SK-N-DZ (cell line): ENCODE results near the gene SARM1.

Source experiments
- DNase-seq: peaks from one replicate; pipeline ENCODE4 v3.0.0-alpha.2; 2015; ENCODE audit warnings: low spot score

SARM1 gene

DNA sequence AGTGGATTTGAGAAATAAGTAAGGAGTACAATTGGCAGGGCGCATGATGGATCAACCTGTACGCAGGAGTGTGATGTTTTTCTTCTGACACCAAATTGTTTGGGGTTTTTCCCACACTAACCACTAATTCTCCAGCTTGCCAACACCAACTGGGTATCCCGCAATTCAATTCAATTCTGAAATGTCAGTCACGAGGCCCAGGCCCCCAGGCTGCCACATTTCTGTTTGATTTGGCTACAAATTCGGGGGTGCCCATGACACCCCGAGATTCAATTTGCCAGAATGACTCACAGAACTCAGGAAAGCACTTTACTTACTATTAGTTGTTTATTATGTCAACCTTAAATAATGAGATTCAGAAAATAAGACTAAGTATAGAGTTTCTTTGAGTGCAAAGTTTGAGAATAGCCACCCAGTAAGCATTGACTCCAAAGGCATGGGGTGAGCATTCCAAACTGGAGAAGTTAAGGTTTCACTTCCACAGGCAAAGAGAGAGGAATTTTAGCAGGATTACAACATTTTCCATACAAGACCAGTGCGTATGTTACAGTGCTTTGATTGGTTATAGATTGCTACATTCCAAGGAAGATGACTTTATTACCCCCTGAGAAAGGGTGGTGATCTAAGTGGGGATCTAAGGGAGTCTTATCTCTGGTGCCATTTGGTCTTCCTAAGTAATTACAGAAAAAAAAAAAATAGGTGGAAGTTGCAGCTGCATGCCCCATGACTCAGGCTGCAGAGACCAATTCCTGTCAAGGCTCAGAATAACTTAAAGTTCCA is 23.0 kb downstream of the SARM1 start:
- DNase-seq, result no peak

DNA sequence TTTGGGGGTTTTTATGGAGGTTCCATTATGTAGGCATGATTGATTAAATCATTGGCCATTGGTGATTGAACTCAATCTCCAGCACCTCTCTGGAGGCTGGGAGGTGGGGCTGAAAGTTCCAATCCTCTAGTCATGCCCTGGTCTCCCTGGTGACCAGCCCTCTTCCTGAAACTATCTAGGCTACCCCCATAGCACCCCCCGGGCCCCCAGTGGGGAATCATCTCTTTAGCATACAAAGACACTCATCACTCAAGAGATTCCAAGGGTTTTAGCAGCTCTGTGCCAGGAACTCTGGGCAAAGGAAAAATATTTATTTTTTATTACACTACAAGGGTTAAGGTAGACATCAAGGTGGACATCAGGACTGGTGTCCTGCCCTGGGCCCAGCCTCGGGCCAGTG is 23.9 kb downstream of the SARM1 start:
- DNase-seq, result no peak

DNA sequence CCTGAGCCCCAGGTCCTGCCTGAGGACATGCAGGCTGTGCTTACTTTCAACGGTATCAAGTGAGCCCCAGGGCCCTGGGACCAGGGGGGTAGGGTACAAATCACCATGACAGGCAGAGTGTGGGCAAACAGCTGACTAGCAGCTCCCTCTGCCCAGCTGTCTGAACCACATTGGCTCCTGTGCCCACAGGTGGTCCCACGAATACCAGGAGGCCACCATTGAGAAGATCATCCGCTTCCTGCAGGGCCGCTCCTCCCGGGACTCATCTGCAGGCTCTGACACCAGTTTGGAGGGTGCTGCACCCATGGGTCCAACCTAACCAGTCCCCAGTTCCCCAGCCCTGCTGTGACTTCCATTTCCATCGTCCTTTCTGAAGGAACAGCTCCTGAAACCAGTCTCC is 24.5 kb downstream of the SARM1 start:
- DNase-seq, result no peak

DNA sequence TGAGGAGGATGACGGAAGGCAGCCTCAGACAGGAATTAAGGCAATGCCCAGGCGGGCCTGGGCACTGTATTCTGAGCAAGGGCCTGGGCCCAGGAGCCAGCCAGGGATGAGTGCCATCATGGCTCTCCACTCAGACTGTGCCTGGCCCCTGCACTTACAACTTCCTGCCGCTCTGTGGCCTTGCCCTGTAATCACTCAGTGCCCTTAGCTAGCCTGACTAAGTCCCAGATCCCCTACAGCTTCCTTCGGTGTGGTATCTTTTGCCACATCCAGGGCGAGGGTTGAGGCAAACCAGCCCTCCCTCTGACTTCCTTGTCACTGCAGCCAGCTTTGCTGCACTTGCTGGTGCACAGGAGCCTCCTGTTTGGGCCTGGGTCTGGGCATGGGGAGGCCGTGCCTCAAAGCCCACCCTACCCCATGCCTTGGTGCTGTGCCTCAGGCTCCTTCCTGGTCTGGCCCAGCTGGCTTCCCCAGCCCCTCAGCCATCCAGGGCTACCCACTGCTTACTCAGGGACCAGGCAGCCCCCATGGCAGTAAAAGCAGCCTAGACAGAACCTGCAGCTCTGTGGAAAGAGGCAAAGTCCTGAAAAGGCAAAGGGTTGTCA is 25.2 kb downstream of the SARM1 start:
- no peak for DNase-seq

DNA sequence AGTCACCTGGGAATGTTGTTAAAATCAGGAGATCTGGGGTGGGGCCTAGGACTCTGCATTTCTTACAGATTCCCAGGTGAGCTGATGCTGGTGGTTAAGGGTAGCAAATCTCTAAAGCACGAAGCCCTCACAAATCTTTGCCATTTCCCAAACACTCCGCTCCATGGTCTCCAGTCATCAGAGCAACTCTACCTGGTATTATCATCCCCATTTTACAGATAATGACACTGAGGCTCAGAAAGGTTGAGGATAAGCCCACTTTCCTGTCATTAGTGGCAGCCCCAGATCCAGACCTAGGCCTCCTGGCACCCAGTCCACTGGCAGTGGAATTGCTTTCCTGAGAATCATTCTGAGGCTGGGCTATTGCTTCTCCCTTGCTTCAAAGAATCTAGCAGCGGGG is 25.8 kb downstream of the SARM1 start:
- no peak for DNase-seq

DNA sequence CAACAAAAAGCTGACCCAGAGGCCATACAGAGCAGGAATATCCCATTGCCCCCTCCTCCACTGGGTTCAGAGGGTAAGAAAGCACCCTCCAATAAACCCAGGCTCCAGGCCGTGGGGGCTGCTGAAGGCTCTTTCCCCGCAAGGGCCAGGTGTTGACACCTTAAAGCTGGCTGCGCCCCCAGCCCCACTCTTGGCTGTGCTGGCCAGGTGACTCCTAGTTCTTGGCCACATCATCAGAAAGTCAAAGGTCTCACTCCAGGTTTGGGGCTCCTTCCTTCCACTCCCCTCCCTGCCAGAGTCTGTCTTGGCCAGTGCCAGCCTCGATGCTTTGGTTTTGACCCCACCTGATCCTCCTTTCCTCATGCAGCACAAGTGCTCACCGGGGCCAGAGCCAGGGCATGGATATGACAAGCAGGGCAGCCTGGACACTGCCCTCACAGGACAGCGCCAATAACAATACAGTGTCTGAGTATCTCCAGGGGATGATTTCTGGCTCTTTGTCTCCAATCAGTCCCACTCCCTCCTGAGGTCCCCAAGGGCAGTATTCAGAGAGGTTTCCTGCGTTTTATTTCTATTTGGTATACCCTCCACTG is 26.3 kb downstream of the SARM1 start:
- DNase-seq, result no peak

DNA sequence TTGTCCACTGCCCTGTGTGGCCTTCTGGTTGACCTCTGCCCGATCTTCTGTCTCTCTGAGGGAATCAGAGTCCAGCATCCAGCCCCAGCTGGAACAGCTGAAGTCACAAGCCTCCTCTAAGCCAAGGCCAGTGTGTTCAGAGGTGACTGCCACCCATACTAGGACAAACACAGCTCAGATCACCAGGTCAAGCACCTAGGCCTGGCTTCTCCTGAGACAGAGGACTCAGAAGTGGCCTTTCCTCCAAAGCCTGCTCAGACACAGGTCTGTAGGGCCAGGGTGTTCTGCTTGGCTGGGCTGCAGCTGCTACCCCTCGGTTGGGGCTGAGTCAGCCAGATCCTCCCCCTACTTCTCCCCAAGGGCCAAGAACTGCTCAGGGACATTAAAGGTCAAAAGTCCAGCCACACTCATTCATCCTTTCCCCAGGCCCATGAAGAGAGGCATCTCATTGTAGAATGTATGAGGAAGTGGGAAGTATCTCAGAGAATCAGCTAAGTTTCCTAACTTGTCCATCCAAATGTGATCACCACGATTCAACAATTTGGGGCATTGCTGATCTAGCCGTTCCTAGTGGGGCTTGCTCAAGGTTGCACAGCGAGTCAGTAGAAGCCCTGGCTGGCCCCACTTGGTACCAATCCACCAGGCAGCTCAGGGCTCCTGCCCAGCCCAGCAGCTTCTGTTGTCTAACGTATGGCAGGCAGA is 26.9 kb downstream of the SARM1 start:
- no peak for DNase-seq

DNA sequence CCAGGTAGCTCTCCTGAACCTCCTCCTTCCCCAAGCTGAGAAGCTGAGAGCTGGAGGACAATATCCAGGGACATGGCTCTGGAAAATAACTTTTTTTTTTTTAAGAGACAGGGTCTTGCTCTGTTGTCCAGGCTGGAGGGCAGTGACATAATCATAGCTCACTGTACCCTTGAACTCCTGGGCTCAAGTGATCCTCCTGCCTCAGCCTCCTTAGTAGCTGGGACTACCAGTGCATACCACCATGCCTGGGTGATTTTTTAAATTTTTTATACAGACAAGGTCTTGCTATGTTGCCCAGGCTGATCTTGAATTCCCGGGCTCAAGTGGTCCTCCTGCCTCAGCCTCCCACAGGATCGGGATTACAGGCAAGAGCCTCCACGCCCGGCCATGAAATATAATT is 28.3 kb downstream of the SARM1 start:
- DNase-seq, result no peak

DNA sequence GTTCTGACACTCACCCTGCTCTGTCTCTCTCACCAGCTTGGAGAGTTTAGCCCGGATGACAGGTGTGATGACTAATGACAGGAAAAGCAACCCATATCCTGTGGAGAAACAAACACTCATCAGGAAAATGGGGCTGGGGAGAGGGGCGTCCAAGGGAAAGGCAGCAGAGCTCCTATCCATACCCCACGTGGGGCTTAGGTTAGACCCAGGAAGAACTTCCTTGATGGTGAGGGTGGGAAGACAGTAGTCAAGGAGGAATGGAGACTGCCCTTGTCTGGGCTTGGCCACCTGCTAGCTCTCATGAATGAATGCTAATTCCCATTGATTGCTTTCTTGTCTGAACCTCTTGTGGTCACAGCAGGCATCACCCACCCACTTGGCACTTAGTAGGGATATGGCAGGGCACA is 30.7 kb downstream of the SARM1 start:
- no peak for DNase-seq

DNA sequence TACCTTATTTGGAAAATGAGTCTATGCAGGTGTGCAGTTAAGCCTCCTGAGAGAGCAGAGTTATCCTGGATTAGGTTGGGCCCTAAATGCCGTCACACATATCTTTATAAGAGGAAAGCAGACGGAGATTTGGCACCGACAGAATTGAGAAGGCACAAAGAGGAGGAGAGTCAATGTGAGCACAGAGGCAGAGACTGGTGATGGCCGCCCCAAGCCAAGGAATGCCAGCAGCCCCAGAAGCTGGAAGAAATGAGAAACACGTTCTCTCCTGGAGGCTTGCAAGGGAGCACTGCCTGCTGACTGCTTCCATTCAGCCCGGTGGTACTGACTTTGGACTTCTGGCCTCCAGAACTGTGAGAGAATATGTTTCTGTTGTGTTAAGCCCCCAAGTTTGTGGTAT is 31.4 kb downstream of the SARM1 start:
- no peak for DNase-seq

DNA sequence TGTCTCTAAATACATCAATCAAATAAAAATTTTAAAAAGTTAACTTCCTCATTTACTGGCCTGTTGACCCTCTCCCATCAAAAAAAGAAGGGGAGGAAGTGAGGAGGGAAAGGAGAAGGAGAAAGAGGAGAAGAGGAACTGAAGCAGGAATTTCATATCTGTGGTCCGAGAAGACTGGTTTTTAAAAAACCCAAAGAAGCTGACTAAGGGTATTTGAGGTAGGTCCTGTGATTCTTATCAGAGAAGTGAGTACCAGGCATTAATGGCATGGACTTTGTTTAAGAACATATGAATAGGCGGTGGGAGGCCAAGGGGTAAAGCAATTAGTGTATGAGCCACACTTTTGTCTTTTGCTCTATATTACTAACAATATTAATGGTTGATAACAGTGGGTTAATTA is 32.5 kb downstream of the SARM1 start:
- DNase-seq, result no peak

DNA sequence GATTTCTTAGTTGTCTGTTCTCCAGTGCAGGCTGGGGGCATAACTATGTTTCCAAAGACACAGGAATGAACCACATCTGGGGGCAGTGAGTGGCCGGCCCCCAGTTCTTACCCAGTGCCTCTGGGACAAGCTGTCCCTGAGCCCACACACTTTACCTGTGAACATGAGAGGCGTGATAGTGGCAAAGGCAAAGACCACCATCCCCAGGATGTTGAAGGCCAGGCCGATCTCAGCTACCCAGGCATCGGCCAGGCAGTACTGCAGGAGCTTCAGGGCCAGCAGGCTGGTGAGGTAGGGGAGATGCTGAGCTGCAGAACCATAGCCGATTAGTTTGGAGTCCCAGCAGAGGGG is 32.9 kb downstream of the SARM1 start:
- DNase-seq, result no peak

DNA sequence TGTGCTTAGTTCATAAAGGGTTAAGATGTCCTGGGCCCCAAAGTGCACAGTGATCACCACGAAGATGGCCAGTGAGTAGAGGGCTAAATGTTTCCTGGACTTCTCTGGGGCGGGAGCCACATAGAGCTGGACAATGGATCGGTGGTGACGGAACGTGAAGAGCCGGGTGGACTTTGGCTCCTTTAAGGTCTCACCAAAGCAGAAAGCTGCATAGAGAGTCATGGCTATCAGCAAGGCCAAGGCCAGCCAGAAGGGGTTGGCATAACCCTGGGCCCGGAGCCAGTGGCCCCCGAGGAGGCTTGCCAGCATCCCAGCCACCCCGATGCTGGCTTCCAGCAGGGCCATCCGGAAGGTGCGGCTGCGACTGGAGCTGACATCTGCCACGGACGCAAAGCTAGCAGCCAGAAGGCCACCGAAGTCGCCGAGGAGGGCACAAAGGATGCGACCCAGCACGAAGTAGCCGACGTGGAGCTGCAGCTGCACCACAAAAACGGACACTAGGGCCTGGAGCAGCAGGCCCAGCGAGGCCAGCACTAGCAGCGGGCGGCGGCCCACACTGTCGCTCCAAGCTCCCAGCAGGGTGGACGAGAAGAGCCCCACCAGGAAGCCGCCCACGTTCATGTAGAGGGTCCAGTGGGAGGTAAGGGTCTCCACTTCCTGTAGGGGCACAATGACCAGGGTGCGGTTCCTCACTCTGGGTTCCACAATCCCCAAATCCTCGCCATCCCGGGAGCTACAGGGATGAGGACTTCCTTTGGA is 33.5 kb downstream of the SARM1 start:
- no peak for DNase-seq

DNA sequence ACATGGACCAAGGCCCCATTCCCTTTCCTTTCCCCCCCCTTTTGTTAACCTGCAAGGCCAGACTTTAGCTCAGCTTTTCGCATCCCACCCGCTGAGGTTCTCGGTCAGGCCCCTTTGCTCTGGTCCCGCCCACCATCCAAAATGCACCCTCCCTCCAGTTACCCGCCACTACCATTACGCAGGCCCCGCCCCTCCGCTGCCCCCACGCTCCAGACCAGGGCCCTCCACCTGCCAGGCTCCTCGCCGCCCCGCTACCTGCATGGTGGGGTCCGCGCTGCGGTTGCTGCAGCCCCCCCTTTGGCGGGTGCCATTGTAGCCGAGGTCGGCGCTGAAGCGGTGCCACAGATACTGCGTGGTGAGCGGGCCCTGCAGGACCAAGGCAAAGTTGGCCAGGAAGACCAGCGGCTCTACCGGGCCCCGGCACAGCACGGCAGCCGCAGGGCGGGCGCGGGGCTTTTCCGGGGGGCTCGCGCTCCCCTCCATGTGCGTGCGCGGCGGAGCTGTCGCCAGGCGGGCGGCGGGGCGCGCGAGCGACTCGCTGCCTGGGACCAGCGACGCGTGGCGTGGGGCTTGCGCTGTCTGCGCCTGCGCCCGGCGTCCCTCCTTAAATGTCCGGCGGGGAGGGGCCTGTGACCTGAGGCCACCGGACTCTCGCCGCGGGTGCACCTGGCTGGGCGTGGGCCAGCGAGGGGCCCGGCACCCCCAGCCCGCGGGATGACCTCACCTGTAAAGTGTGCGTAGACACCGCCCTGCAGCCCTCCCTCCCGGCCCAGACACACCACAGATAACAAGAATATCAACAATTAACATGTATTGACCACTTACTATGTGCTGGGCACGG is 34.4 kb downstream of the SARM1 start, which contains the start of gene SLC46A1:
TSS of gene SLC46A1 (minus strand) at position 581 of the 841 bp plus-strand sequence. CDS start at position 483, 98 bp downstream.
- peak; percentile 76 for DNase-seq

DNA sequence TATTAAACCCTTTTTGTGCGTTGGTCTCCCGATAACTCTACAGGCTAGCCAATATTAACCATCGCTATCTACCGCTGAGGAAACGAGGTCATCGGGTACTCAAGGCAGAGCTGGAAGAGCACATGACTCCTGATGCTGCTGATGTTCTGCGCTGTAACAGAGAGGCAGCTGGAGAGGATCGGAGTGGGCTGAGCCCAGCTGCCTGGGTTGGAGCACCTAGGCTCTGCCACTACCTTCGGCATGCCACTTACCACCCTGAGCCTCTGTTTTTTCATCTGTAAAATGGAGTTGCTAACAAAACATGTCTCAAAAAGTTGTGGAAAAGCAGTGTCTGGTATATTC is 35.0 kb downstream of the SARM1 start:
- peak; percentile 58 for DNase-seq

DNA sequence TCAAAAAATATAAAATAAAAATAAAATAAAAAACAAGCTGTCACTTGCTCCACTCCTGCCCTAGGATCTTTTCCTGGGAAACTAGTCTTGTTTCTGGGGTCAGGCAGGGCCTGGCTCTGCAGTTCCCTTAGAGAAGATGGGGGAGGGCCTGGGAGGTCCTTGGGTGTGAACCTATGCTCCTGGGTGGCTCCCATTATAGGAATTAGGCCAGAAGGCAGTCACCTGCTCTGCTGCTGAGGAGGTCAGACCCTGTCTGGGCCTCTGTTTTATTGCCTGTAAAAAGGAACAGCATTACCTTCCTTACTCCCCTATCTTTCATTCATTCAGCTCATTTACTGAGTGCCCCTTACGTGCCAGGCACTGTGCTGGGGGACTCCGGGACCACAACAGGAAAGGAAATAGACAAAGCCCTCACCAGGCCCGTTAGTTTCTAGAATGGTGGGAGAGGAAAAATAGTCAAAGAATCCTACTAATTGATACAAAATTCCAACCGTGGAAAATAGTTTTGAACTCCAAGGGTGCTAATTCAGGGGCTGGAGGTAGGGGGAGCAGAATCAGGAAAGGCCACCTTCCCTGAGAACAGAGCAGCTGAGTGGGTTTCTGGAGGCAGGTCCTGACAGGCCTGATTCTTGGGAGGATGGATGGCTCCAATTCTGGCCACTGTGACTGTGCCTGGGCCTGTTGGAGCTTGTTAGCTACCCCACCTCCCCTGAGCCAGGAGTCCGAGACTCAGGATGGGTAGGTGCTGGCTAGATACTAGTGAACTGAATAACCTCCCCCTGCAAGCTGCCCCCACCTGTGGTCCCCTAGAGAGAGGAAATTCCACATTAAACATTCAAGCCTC is 35.9 kb downstream of the SARM1 start:
- DNase-seq, result no peak

DNA sequence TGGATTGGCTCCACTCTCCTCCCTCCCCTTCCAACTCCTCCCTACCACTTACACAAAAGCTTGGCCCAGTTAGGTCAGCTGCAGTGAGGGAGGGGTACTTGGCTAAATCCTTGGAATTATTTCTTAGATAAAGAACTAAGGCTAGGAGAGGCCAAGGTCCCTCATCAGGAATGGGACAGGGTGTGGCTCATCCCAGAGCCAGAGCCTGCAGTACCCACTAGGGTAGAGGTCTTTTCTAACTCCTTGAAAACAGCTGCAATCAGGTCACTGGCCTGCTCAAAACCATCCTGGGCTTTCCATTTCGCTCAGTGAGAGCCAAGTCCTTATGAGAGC is 36.4 kb downstream of the SARM1 start:
- no peak for DNase-seq

DNA sequence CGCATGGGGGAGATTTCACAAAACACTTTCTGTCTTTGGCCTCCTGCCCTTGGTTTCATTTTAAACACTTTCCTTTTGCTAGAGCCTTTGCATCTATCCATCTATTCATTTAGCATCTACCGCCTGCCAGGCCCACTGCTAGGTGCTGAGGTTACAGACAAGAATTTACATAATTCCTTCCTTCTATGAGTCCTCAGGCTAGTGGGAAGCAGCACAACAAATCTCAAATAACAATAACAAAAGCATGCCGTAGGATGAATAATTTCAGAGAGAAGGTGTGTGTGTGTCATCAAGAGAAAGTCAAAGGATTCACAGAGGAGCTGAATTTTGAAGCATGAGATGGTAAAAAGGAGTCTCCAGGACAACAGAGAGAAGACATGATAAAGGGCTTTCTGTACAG is 40.6 kb downstream of the SARM1 start:
- no peak for DNase-seq

DNA sequence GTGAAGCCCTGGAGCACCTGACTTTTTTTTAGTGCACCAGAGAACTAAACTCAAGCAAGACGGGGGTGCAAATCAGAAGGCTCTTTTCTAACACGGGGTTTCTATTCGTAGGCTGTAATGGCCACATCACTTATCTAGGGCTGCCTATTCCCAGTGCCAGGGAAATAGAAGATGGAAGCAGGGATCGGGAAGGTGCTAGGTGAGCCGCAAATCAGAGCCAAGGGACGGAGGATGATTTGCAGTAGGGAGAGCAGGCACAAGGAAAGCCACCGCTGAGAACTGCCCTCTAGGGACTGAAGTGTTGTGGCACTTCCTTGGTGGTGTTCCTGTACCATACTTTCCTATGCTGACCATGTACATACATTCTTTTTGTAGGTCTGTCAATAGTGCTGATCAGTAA is 42.3 kb downstream of the SARM1 start:
- no peak for DNase-seq

DNA sequence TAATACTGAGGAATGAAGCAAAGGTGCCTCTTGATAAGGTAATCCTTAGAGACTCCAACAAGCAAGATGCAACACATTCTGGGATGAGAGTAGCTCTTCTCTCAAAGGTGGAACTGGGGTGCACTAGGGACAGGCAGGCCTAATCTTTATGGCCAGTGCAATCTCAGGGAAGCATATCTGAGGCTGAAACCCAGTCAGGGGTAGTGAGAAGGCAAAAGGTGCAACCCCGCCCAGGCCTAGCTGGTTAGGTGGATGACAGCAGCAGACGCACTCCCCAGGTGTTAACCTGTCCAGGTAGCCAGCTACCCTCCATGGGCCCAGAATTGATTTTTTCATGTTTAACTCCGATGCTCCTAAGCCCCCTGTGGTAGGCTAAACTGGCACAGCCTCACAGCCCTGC is 44.4 kb downstream of the SARM1 start:
- no peak for DNase-seq
